Stimulated activated CD8-positive, alpha-beta memory T cell treated with anti-CD3 and anti-CD28 coated beads, Interleukin-4, amount 100 ng/mL, for 4 hours (primary cell): ENCODE measurements around the gene SPOUT1.

Experiments used
- DNase-seq, 2 donors: peaks; one replicate each; pipeline ENCODE4 v3.0.0-alpha.2; 2020; ENCODE audit warnings: low read depth in 2 of 2, low spot score in 1 of 2

SPOUT1 gene

DNA sequence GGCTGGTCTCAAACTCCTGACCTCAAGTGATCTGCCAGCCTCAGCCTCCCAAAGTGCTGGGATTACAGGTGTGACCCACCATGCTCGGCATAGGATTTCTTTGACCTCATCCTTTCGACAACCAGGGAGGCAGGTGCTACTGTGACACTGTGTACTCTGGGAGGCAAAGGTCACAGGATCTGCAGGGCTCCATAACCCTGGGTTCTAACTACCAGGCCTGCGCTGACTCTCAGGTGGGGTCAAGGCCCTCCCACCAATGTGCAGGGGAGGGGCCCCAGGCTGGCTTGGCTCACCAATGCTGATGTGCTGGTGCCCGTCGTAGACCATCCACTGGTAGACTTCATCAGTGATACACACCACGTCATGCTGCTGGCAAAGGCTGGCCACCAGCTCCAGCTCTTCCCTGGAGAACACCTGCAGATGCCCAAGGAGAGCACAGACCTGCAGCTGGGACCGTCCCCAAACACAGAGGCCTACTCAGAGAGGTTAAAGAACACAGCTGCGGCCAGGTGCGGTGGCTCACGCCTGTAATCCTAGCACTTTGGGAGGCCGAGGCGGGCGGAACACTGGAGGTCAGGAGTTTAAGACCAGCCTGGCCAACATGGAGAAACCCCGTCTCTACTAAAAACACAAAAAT, 7.0 kb upstream of the SPOUT1 start:
- DNase-seq: no peak

DNA sequence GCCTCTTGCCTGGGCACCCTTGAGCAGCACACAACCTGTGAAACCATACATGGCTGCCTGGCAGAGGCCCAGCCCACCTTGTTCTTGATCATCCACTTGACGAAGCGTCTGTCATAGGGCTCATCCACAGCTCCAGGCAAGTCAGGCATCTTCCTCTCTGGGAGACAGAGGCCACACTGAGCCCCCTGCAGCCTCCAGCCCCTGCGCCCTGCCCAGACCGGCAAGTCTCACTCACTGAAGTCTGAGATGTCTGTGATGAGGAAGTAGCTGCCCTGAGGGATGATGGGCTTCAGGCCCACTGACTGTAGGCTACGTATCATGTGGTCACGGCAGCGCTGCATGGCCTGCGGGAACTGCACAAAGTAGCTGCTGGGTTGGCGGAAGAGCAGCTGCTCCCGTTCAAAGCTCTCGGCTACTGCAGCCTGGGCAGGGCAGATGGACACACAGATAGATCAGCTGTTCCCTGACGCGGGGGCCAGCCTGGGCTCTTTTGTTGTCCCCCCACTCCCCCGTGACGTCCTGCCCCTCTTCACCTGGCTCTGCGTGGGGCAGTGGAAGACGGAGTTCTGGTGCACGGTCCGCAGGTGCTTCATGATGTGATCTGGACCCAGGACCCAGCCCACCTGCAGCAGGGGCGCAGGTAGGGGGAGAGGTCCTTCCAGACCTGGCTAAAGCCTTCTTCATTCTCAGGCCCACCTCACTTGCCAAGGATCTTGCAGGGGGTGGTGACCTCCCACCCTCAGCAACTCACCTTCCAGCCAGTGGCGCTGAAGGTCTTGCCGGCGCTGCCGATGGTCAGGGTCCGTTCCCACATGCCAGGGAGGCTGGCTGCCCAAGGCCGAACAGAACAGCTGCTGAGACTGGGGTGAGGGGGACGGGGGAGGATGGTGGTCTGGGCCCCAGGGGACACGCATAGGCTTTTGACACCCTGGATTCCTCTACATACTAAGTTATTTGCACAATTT, 5.9 kb upstream of the SPOUT1 start:
- no peak for DNase-seq

GRCh38 chr9:128833696-128834095, 4.1 kb upstream of the SPOUT1 start:
- DNase-seq: no peak

DNA sequence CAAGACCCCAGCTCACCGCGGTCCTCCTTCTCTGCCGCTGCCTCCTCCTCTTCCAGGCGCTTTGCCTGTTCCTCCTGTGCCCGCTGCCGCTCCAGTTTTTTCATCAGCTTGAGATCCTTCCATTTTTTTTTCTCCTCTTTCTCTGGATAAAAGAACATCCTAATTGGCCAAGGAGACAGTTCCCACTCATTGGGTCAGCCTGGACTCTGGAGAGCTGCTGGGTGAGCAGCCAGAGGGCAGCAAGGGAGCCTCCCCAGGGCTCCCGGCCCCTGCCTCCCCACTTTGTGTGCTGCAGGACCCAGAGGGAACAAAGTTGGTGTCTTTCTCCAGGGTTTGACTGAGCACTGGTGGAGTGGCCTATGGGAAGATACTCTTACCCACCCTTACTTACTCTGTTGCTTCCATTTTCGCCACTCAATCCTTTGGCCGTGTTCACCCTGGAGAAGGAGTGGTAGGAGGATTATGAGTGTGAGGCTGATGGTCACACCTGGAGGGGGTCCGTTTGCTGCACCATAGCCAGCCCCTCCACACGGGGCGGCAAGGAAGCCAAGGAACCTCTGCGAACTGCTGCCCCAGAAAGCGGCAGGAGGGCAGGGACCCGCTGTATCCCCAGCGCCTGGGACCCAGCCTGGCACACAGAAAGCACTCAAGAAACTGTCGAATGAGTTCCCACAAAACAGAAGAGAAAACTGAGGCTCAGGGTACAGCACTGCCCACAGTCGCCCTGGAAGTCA, 708 bp downstream of the SPOUT1 start:
- DNase-seq: no peak

DNA sequence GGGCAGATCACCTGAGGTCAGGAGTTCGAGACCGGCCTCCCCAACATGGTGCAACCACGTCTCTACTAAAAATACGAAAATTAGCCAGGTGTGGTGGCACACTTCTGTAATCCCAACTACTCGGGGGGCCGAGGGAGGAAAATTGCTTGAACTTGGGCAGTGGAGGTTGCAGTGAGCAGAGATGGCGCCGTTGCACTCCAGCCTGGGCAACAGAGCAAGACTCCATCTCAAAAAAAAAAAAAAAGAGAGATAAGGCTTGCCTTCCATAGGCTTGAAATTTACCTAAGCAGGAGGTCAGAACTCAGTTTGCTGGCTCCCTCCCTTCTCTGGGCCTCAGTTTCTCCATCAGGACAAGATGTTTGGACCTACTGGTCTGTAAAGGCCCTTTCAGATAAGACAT, 1.3 kb downstream of the SPOUT1 start:
- DNase-seq: no peak

- DNase-seq: no peak
Measured at GRCh38 chr9:128825923-128826700, 3.5 kb downstream of the SPOUT1 start.

GRCh38 chr9:128824911-128825310, 4.7 kb downstream of the SPOUT1 start:
- no peak for DNase-seq

- no peak for DNase-seq
Measured at GRCh38 chr9:128823903-128824406, 5.6 kb downstream of the SPOUT1 start.

DNA sequence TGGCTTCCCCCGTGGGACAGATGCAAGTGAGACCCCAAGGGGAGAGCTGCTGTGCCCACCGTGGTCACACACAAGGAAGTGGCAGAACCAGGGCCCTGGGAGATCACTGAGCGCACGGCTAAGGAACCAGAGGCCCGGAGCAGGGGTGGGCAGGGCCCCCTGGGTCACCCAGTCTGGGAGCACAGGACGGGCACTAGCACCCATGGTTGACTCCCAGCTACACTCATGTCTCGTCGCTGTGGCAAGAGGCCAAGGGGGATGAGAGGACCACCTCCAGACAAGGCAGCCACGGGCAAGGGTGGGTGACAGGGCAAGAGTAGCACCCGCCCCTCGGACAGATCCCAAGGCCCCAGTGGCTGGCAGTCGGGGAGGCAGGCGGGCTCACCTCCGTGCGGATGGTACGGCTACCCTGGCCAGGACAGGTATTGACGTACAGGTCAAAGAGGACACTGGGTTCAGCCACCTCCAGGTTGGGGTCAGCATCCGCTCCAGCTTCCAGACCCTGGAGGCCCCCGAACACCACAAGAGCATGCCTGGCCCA, 6.2 kb downstream of the SPOUT1 start:
- no peak for DNase-seq

GRCh38 chr9:128822407-128823042, 7.1 kb downstream of the SPOUT1 start:
- no peak for DNase-seq

- DNase-seq: no peak
Measured at GRCh38 chr9:128821584-128822406, 7.8 kb downstream of the SPOUT1 start.

- DNase-seq: no peak
Measured at GRCh38 chr9:128820665-128821583, 8.7 kb downstream of the SPOUT1 start.

DNA sequence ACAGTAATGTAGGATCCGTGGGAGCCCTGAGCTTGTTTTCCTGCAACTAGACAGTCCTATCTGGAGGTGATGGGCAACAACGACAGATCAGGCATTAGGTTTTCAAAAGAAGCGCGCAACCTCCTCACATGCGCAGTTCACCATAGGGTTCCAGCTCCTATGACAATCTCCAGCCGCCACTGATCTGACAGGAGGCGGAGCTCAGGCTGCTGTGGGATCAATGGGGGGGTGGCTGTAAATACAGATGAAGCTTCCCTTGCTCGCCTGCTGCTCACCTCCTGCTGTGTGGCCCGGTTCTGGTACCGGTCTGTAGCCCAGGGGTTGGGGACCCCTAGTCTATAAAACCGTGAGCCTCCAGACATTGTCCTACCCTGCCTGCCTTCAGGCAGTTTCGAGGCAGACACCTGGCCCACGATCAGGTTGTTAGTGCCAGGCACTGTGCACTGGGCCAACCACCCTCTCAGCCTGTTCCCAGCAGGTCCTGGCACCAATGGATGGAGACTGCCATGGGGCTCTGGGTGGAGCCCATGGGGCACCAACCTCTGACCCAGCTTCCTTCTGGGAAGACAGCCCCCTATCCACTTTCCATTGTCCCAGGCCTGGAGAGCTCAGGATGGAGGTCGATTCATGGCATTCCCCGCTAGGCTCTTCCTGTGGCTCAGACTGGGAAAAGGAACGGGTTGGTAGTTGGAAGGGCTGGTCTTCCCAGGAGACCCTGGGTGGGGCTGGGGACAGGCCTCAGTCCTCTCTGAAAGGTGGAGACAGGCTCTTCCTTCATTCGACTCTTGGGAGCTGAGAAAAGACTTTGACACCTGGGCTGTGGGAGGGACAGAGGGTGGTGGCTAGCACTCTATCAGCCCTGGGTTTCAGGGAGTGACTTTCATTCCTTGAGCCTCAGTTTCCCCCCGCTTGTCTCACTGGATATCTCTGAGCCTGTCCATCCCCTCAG, 9.6 kb downstream of the SPOUT1 start:
- DNase-seq: no peak

GRCh38 chr9:128818839-128819715, 10.5 kb downstream of the SPOUT1 start:
- peak in 1 of 2 donors; percentile 9 for DNase-seq

GRCh38 chr9:128818099-128818838, 11.3 kb downstream of the SPOUT1 start, which contains the start of gene ENDOG:
TSS of gene ENDOG (plus strand) at chr9:128818500. CDS start at chr9:128818685, 185 bp downstream.
- DNase-seq: peak; percentile 94 to 95
